Heart right ventricle (tissue), 16 donors: ENCODE data around the gene CHID1. TPM values are rescaled to one million over a fixed set of nuclear protein-coding genes. Genes with fewer than 3 reads are reported as not detected.

Source experiments
- ATAC-seq, 8 donors: fragments of 200-7000 bp; cut with Tn5 transposase; one replicate each; pipeline ENCODE4 v1.9.1; 2020; ENCODE audit warnings: mild to moderate bottlenecking in 8 of 8, moderate library complexity in 8 of 8, moderate number of reproducible peaks in 1 of 8
- DNase-seq, 2 donors: peaks; one replicate each; pipeline ENCODE4 v3.0.0-alpha.2; 2020
- H3K27ac ChIP-seq, 10 donors: fragments of 200-600 bp; sonication (generic) in 2 of 10; one replicate each; pipeline versions ENCODE4 v1.5.0 to v1.8.0; 2020 to 2022; ENCODE audit warnings: mild to moderate bottlenecking in 3 of 10
- H3K27me3 ChIP-seq, 7 donors: fragments of 200-600 bp; one replicate each; pipeline ENCODE4 v1.8.0; 2021 to 2022; ENCODE audit warnings: mild to moderate bottlenecking in 2 of 7
- H3K36me3 ChIP-seq, 9 donors: fragments of 200-600 bp; sonication (generic) in 1 of 9; one replicate each; pipeline versions ENCODE4 v1.5.0 to v1.8.0; 2020 to 2022; ENCODE audit warnings: mild to moderate bottlenecking in 2 of 9
- H3K4me1 ChIP-seq, 9 donors: fragments of 200-600 bp; sonication (generic) in 1 of 9; one replicate each; pipeline versions ENCODE4 v1.5.0 to v1.8.0; 2020 to 2022; ENCODE audit warnings: mild to moderate bottlenecking in 4 of 9
- H3K4me3 ChIP-seq, 10 donors: fragments of 200-600 bp; sonication (generic) in 2 of 10; one replicate each; pipeline versions ENCODE4 v1.5.0 to v1.8.0; 2020 to 2022; ENCODE audit warnings: mild to moderate bottlenecking in 7 of 10, moderate library complexity in 2 of 10
- H3K9me3 ChIP-seq, 11 donors: fragments of 200-600 bp in 10 of 11; sonication (generic) in 2 of 11; one replicate each; pipeline versions ENCODE4 v1.5.0 to v1.8.0; 2013 to 2022; ENCODE audit warnings: mild to moderate bottlenecking in 2 of 11, control low read depth in 1 of 11, moderate library complexity in 1 of 11
- CTCF ChIP-seq, 9 donors: fragments of 200-600 bp; sonication (generic) in 2 of 9; IDR thresholded peaks; one replicate each; pipeline versions ENCODE4 v1.5.0 to v1.8.0; 2021 to 2022; ENCODE audit warnings: antibody characterized with exemption in 9 of 9, mild to moderate bottlenecking in 5 of 9, moderate library complexity in 1 of 9
- WGBS, 2 donors: extraction: QIAGEN DNeasy Blood & Tissue Kit; methylation state at CpG; one replicate each; pipeline ENCODE4 v1.1.7; 2013; ENCODE audit warnings: inconsistent platforms in 1 of 2; 5-methylcytosine and 5-hydroxymethylcytosine counted together
- intact Hi-C, 10 donors: fragments of 100-400 bp; cut with DNase I; formaldehyde crosslinking; loops; one replicate each; pipeline versions ENCODE4 v1.11.1 to v1.14.2; 2022
- polyA plus RNA-seq, 2 donors: library from polyadenylated mRNA; stranded (reverse); fragments of 200-250 nt; gene quantifications; one replicate each; pipeline ENCODE4 v1.2.3, GENCODE V29; 2013
- total RNA-seq, 10 donors: library from RNA; stranded (reverse); fragmentation: NEBNext Ultra II Directional in 3 of 10; extraction: Animal tissue kit (Norgen Biotek cat#: 25700) in 3 of 10; gene quantifications; one replicate each; pipeline versions ENCODE4 v1.2.1 to v1.2.4, GENCODE V29; 2021 to 2023
- donor health status: Arrhythmogenic right ventricular cardiomyopathy.
- donor health status: ischemic (EF 13 %, LVEDD 7.1; RV severe dilation, severe dysfunction).
- donor health status: healthy with polysubstance abuse.
- donor health status: DM: no; HTN: yes; CAD: no.
- donor health status: DM: no; HTN: no; CAD: no.
- donor health status: ischemic (EF 25% LVEDD 6.9; RV normal size, moderate dysfunction).
- donor health status: ischemic (EF 25% LVEDD 5.7; RV mildly dilated, moderate dysfunction).
- donor health status: healthy.
- donor health status: DM: yes; HTN: yes; CAD: no.
- donor health status: Ischemic cardiomyopathy.
- donor health status: ischemic (EF 35%, LVEDD 5.7; RV mildly dilated, moderate dysfunction).
- donor health status: nonischemic (EF 11% LVEDD 7.7; RV severe dilation, severe dysfunction).
- donor health status: DM: yes; HTN: yes; CAD: no.
- donor health status: PGD.
- donor health status: ischemic (EF 29% LVEDD 5.4; RV normal size, mild dysfunction).
- donor health status: nonischemic (EF 23%, LVEDD 6.1; RV moderate dilation, normal function).

Gene CHID1
- total and polyA plus RNA-seq, 12 donors: 40.1 to 75.2 (median 57.5) TPM

GRCh38 chr11:860234-861104 is 50.1 kb downstream of the CHID1 start:
- TF ChIP-seq CTCF (IDR thresholded peaks at IDR 0.05): no peak
- DNase-seq (no peak), ATAC-seq (peak in 2 of 8 donors; percentile 1 to 6)
- WGBS, 2 donors: 85 to 86% methylated on average over 21 of the region's 21 CpGs
- Histone ChIP-seq H3K27me3 (no peaks in the 10 kb centered on the region), H3K9me3 (no peaks in the 10 kb centered on the region), H3K4me3 (peak overlapping the region in 4 of 10 donors; percentile 5 to 33 (median 20)), H3K27ac (peak overlapping the region in 7 of 10 donors; percentile 14 to 69 (median 53)), H3K4me1 (peaks cover 11 to 43% (median 33%) of the 10 kb centered on the region in 9 donors), H3K36me3 (peaks cover 0 to 36% (median 6%) of the 10 kb centered on the region in 9 donors)
- intact Hi-C loops: no loop called here

- no peak for TF ChIP-seq CTCF (IDR thresholded peaks at IDR 0.05)
- Histone ChIP-seq H3K36me3 (peaks cover 0 to 28% (median 0%) of the 10 kb centered on the region in 9 donors), H3K4me1 (peaks cover 11 to 52% (median 33%) of the 10 kb centered on the region in 9 donors), H3K4me3 (peak overlapping the region in 5 of 10 donors; percentile 5 to 34 (median 24)), H3K27ac (peak overlapping the region in 8 of 10 donors; percentile 14 to 69 (median 50)), H3K9me3 (no peaks in the 10 kb centered on the region), H3K27me3 (no peaks in the 10 kb centered on the region)
- intact Hi-C loops: loop anchor here in 2 of 10 donors (10.0 kb wide), 1 partner anchor 185 kb away; no protein-coding TSS in a partner anchor
- DNase-seq (peak; percentile 79 to 84), ATAC-seq (peak; percentile 60 to 81 (median 76))
- 49 to 57% methylated on average over 29 to 31 of the region's 31 CpGs for WGBS, 2 donors
These were observed 51.0 kb downstream of the CHID1 start for GRCh38 chr11:859394-860131.

GRCh38 chr11:858762-859339 is 51.8 kb downstream of the CHID1 start:
- Histone ChIP-seq H3K36me3 (peaks cover 0 to 25% (median 0%) of the 10 kb centered on the region in 9 donors), H3K27ac (no peak overlapping the region), H3K4me1 (peaks cover 11 to 52% (median 33%) of the 10 kb centered on the region in 9 donors), H3K4me3 (no peak overlapping the region), H3K27me3 (no peaks in the 10 kb centered on the region), H3K9me3 (no peaks in the 10 kb centered on the region)
- intact Hi-C loops: loop anchor here in 2 of 10 donors (10.0 kb wide), 1 partner anchor 186 kb away; no protein-coding TSS in a partner anchor
- no peak for ATAC-seq
- no peak for TF ChIP-seq CTCF (IDR thresholded peaks at IDR 0.05)
- no peak for DNase-seq
- 92 to 95% methylated on average over 33 to 37 of the region's 37 CpGs for WGBS, 2 donors
